Stimulated activated CD8-positive, alpha-beta memory T cell treated with anti-CD3 and anti-CD28 coated beads, Interleukin-4, amount 100 ng/mL, for 48 hours (primary cell): ENCODE results near the gene FCHSD2.
"Not testable (repeated sequence)": the region's sequence is repeated elsewhere in the genome, so short reads cannot be mapped to it uniquely, and the experiment has no call there.

ENCODE experiments used
- DNase-seq: peaks from one replicate; pipeline ENCODE4 v3.0.0-alpha.2; 2020

Gene FCHSD2

GRCh38 chr11:72912253-72912652 lies 229.9 kb downstream of the FCHSD2 start:
- DNase-seq, result no peak

GRCh38 chr11:72909558-72910388 lies 232.3 kb downstream of the FCHSD2 start:
- DNase-seq, result not testable (repeated sequence)

- no peak for DNase-seq
Measured at GRCh38 chr11:72908032-72908676, 234.0 kb downstream of the FCHSD2 start.

GRCh38 chr11:72904016-72904415 lies 238.1 kb downstream of the FCHSD2 start:
- no peak for DNase-seq

- no peak for DNase-seq
Measured at GRCh38 chr11:72901374-72901773, 240.7 kb downstream of the FCHSD2 start.

GRCh38 chr11:72900013-72900412 lies 242.1 kb downstream of the FCHSD2 start:
- no peak for DNase-seq

- no peak for DNase-seq
Measured at GRCh38 chr11:72899238-72899637, 242.9 kb downstream of the FCHSD2 start.

- no peak for DNase-seq
Measured at GRCh38 chr11:72897506-72897905, 244.6 kb downstream of the FCHSD2 start.

- no peak for DNase-seq
Measured at GRCh38 chr11:72896431-72896830, 245.7 kb downstream of the FCHSD2 start.

- DNase-seq, result no peak
Measured at GRCh38 chr11:72890881-72891280, 251.2 kb downstream of the FCHSD2 start.

GRCh38 chr11:72886619-72887018 lies 255.5 kb downstream of the FCHSD2 start:
- no peak for DNase-seq

GRCh38 chr11:72885749-72886609 lies 256.1 kb downstream of the FCHSD2 start:
- no peak for DNase-seq

- no peak for DNase-seq
Measured at GRCh38 chr11:72876147-72876546, 266.0 kb downstream of the FCHSD2 start.

- no peak for DNase-seq
Measured at GRCh38 chr11:72875736-72876135, 266.4 kb downstream of the FCHSD2 start.

GRCh38 chr11:72872012-72872411 lies 270.1 kb downstream of the FCHSD2 start:
- no peak for DNase-seq

GRCh38 chr11:72871119-72871518 lies 271.0 kb downstream of the FCHSD2 start:
- no peak for DNase-seq

- DNase-seq, result no peak
Measured at GRCh38 chr11:72869831-72870230, 272.3 kb downstream of the FCHSD2 start.

- DNase-seq, result no peak
Measured at GRCh38 chr11:72867970-72868369, 274.1 kb downstream of the FCHSD2 start.

- DNase-seq, result no peak
Measured at GRCh38 chr11:72864702-72865655, 277.1 kb downstream of the FCHSD2 start.

GRCh38 chr11:72863916-72864315 lies 278.2 kb downstream of the FCHSD2 start:
- no peak for DNase-seq

- DNase-seq, result no peak
Measured at GRCh38 chr11:72863091-72863490, 279.0 kb downstream of the FCHSD2 start.

GRCh38 chr11:72860592-72860991 lies 281.5 kb downstream of the FCHSD2 start:
- DNase-seq, result no peak
